Stimulated activated naive B cell treated with anti-CD40 and anti-IgM and Interleukin-4, amounts not matched to agents 10 μg/mL and 1 μg/mL and 100 μg/mL, for 72 hours (primary cell): ENCODE results near the gene MEI1.
"Not testable (repeated sequence)": the region's sequence is repeated elsewhere in the genome, so short reads cannot be mapped to it uniquely, and the experiment has no call there.

Experiments used
- ATAC-seq, 2 donors: fragments of 150-1000 bp; cut with Tn5 transposase; replicated peaks; 2 replicates each; pipeline ENCODE4 v1.10.0; 2021; ENCODE audit warnings: moderate library complexity in 1 of 2
- DNase-seq: peaks from one replicate; pipeline ENCODE4 v3.0.0; 2021
- H3K27ac Mint-ChIP-seq: one replicate; pipeline ENCODE4 v1.8.0; 2022; ENCODE audit warnings: mild to moderate bottlenecking, mixed read lengths
- H3K27me3 Mint-ChIP-seq, 2 donors: one replicate each; pipeline ENCODE4 v1.8.0; 2022; ENCODE audit warnings: mixed read lengths in 2 of 2
- H3K36me3 Mint-ChIP-seq, 2 donors: one replicate each; pipeline ENCODE4 v1.8.0; 2022; ENCODE audit warnings: mixed read lengths in 2 of 2, mild to moderate bottlenecking in 1 of 2
- H3K4me1 Mint-ChIP-seq, 2 donors: one replicate each; pipeline ENCODE4 v1.8.0; 2022; ENCODE audit warnings: mixed read lengths in 2 of 2, mild to moderate bottlenecking in 1 of 2
- H3K4me3 Mint-ChIP-seq, 2 donors: one replicate each; pipeline ENCODE4 v1.8.0; 2022; ENCODE audit warnings: mild to moderate bottlenecking in 2 of 2, mixed read lengths in 2 of 2, moderate library complexity in 1 of 2
- H3K9me3 Mint-ChIP-seq, 2 donors: one replicate each; pipeline ENCODE4 v1.8.0; 2022; ENCODE audit warnings: mixed read lengths in 2 of 2, mild to moderate bottlenecking in 1 of 2

Gene MEI1

GRCh38 chr22:41668971-41669911 lies 30.1 kb upstream of the MEI1 start:
- no peak for ATAC-seq
- Mint-ChIP-seq H3K27me3 (no peaks in the 10 kb centered on the region), H3K27ac (no peak overlapping the region), H3K36me3 (peaks cover 16 to 43% of the 10 kb centered on the region in 2 donors), H3K4me1 (peaks cover 4 to 10% of the 10 kb centered on the region in 2 donors), H3K9me3 (no peaks in the 10 kb centered on the region), H3K4me3 (no peak overlapping the region)
- no peak for DNase-seq

- not testable (repeated sequence) for ATAC-seq, DNase-seq, H3K4me3 Mint-ChIP-seq, H3K27me3 Mint-ChIP-seq, H3K9me3 Mint-ChIP-seq
- Mint-ChIP-seq H3K4me1 (peaks cover 6 to 17% of the 10 kb centered on the region in 2 donors), H3K27ac (peak overlapping the region; percentile 9), H3K36me3 (peaks cover 27 to 53% of the 10 kb centered on the region in 2 donors)
These were observed 27.2 kb upstream of the MEI1 start for GRCh38 chr22:41672096-41672495.

DNA sequence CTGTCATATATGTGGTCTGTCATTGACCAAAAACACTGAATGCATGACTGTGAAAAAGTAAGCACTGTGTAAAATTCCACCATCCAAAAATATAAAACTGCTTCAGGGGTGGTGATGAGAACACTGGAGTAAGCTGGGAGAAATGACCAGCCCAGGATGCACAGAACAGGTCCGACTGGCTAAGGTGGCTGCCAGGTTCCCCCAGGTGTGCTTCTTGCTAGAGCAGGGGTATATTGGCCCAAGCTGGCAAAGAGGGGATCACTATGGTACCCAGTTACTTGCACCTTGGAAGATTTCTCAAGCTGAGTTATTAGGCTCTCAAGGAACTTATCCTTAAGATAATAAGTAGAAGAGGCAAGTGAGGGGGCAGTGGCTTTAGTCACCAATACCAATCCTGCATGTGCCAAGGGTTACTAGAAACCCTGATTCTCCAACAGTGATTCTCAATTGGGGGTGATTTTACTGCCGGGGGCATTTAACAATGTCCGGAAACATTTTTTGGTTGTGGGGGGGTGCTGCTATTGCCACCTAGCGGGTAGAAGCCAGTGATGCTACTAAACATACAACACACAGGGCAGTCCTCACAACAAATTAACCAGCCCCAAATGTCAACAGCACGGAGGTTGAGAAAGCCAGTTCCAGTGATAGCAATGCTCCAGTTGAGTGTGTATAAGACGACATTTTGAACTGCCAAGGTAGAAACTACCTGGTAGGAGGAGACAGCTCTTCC lies 26.4 kb upstream of the MEI1 start:
- Mint-ChIP-seq H3K4me1 (peaks cover 9 to 21% of the 10 kb centered on the region in 2 donors), H3K36me3 (peaks cover 27 to 58% of the 10 kb centered on the region in 2 donors), H3K4me3 (no peak overlapping the region), H3K9me3 (no peaks in the 10 kb centered on the region), H3K27ac (peak overlapping the region; percentile 9), H3K27me3 (no peaks in the 10 kb centered on the region)
- no peak for DNase-seq
- no peak for ATAC-seq

DNA sequence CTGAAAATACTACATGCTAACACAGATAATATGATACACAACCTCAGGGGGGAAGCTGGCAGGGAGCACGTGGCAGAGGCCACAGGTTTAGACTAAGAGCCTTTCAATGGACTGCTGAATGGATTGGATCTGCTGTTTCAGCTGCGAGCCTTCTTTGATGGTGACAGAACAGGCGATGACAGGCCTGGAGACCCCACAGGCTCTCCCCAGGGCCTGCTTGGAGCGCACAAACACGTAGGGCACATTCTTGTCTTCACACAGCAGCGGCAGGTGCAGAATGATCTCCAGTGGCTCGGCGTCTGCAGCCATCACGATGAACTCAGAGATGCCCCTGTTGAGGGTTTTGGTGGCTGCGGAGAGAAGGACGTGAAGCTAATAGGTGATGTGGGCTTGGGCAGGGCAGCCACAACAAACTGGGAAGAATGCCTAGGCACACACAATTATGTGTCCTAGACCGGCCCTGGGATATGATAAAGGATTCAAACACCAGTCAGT lies 24.4 kb upstream of the MEI1 start:
- peak overlapping the region; percentile 3 for H3K27ac Mint-ChIP-seq
- H3K4me1 Mint-ChIP-seq = peaks cover 9 to 22% of the 10 kb centered on the region in 2 donors
- H3K27me3 Mint-ChIP-seq = no peaks in the 10 kb centered on the region
- H3K4me3 Mint-ChIP-seq = no peak overlapping the region
- ATAC-seq (no peak), DNase-seq (no peak)
- H3K9me3 Mint-ChIP-seq = no peaks in the 10 kb centered on the region
- H3K36me3 Mint-ChIP-seq = peaks cover 30 to 56% of the 10 kb centered on the region in 2 donors

- H3K27me3 Mint-ChIP-seq = no peaks in the 10 kb centered on the region
- no peaks in the 10 kb centered on the region for H3K9me3 Mint-ChIP-seq
- ATAC-seq (no peak), DNase-seq (no peak)
- peaks cover 11 to 35% of the 10 kb centered on the region in 2 donors for H3K4me1 Mint-ChIP-seq
- no peak overlapping the region for H3K27ac Mint-ChIP-seq
- peaks cover 30 to 63% of the 10 kb centered on the region in 2 donors for H3K36me3 Mint-ChIP-seq
- no peak overlapping the region for H3K4me3 Mint-ChIP-seq
These were observed 23.2 kb upstream of the MEI1 start for GRCh38 chr22:41676134-41676533.

DNA sequence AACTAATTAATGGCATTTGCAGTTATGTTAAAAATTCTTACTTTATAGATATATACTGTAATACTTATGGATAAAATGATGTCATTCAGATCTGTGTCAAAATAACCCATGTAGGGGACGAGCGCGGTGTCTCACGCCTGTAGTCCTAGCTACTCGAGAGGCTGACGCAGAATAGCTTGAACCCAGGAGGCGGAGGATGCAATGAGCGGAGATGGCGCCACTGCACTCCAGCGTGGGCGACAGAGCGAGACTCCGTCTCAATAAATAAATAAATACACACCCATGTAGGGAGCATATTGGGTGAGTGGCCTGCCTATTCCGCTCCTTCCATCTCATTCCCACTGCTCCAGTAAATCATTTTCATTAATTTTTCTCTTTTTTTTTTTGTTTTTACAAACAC lies 17.7 kb upstream of the MEI1 start:
- H3K4me1 Mint-ChIP-seq = peaks cover 10 to 32% of the 10 kb centered on the region in 2 donors
- H3K4me3 Mint-ChIP-seq = peak overlapping the region; percentile 73 to 97
- H3K9me3 Mint-ChIP-seq = no peaks in the 10 kb centered on the region
- H3K27me3 Mint-ChIP-seq = no peaks in the 10 kb centered on the region
- peak overlapping the region; percentile 86 for H3K27ac Mint-ChIP-seq
- ATAC-seq = peak; percentile 13 to 26
- peaks cover 18 to 41% of the 10 kb centered on the region in 2 donors for H3K36me3 Mint-ChIP-seq
- DNase-seq = no peak

DNA sequence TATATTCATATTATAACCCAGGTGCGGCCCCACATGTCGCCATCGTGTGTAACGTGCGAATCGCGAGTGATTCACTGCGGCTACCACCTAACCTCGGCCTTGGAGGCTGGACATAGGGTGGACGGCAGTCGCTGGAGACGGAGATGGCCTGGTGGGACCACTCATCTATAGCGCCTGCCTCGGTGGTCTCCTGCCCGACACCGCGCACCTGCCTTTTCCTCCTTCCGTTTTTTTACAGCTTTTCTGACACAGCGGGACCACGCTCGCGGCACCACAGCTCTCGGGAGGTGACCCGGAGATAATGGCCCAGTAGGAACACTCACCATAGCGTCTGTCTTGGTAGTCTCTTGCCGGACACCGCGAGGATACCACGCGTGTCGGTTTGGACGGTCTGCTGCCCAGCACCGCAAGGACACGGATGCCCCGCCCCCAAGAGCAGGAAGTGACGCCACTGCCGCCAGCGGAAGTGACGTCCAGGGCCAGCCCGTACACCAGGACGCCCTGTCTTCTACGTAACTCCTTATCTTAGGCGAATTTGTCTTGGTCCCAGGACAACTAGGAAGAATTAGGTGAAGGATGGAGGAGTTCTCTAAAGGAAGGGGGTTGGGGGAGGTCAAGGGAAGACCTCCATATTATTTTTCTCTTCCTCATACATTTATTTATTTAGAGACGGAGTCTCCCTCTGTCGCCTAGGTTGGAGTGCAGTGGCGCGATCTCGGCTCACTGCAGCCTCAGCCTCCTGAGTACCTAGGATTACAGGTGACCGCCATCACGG lies 17.1 kb upstream of the MEI1 start:
- ATAC-seq (peak; percentile 98 to 99), DNase-seq (peak; percentile 85)
- H3K4me1 Mint-ChIP-seq = peaks cover 8 to 33% of the 10 kb centered on the region in 2 donors
- peaks cover 15 to 38% of the 10 kb centered on the region in 2 donors for H3K36me3 Mint-ChIP-seq
- H3K27ac Mint-ChIP-seq = peak overlapping the region; percentile 97
- H3K4me3 Mint-ChIP-seq = peak overlapping the region; percentile 93 to 97
- H3K27me3 Mint-ChIP-seq = no peaks in the 10 kb centered on the region
- no peaks in the 10 kb centered on the region for H3K9me3 Mint-ChIP-seq

DNA sequence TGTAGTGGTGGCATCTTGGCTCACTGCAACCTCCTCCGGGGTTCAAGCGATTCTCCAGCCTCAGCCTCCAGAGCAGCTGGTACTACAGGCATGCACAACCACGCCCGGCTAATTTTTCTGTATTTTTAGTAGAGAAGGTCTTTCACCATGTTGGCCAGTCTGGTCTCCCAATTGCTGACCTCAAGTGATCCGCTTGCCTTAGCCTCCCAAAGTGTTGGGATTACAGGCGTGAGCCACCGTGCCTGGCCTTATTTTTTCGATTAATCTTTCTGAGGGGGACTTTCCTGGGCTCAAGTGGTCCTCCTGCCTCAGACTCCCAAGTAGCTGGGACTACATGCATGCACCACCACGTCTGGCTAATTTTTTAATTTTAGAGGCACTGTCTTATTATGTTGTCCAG lies 16.3 kb upstream of the MEI1 start:
- ATAC-seq (no peak), DNase-seq (no peak)
- H3K4me1 Mint-ChIP-seq = peaks cover 8 to 36% of the 10 kb centered on the region in 2 donors
- peak overlapping the region; percentile 93 to 97 for H3K4me3 Mint-ChIP-seq
- peaks cover 14 to 35% of the 10 kb centered on the region in 2 donors for H3K36me3 Mint-ChIP-seq
- peak overlapping the region; percentile 97 for H3K27ac Mint-ChIP-seq
- H3K9me3 Mint-ChIP-seq = no peaks in the 10 kb centered on the region
- H3K27me3 Mint-ChIP-seq = no peaks in the 10 kb centered on the region

DNA sequence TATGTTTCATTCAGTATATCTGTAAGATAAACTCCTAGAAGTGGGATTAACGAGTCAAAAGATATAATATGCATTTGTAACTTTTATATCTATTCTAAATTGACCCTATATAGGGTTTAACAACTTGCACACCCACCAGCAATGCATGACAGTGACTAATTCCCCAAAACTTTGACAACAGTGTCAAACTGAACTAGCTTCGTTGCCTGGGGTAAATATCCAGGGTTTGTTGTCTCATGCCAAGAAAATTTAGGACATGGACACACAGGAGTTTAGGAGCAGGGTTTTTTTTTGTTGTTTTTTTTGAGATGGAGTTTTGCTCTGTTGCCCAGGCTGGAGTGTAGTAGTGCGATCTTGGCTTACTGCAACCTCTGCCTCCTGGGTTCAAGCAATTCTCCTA lies 15.7 kb upstream of the MEI1 start:
- ATAC-seq = no peak
- H3K4me1 Mint-ChIP-seq = peaks cover 8 to 37% of the 10 kb centered on the region in 2 donors
- H3K27me3 Mint-ChIP-seq = no peaks in the 10 kb centered on the region
- no peaks in the 10 kb centered on the region for H3K9me3 Mint-ChIP-seq
- H3K4me3 Mint-ChIP-seq = no peak overlapping the region
- no peak overlapping the region for H3K27ac Mint-ChIP-seq
- peaks cover 9 to 34% of the 10 kb centered on the region in 2 donors for H3K36me3 Mint-ChIP-seq
- DNase-seq = no peak

GRCh38 chr22:41684194-41684593 lies 15.1 kb upstream of the MEI1 start:
- Mint-ChIP-seq H3K27me3 (no peaks in the 10 kb centered on the region), H3K4me1 (peaks cover 10 to 37% of the 10 kb centered on the region in 2 donors), H3K9me3 (no peaks in the 10 kb centered on the region), H3K36me3 (peaks cover 9 to 36% of the 10 kb centered on the region in 2 donors), H3K27ac (no peak overlapping the region), H3K4me3 (no peak overlapping the region)
- DNase-seq (no peak), ATAC-seq (no peak)

GRCh38 chr22:41686890-41687289 lies 12.4 kb upstream of the MEI1 start:
- Mint-ChIP-seq H3K27ac (peak overlapping the region; percentile 51), H3K4me3 (peak overlapping the region; percentile 89 to 96), H3K4me1 (peaks cover 15 to 23% of the 10 kb centered on the region in 2 donors), H3K36me3 (peaks cover 9 to 29% of the 10 kb centered on the region in 2 donors)
- not testable (repeated sequence) for ATAC-seq, H3K27me3 Mint-ChIP-seq, H3K9me3 Mint-ChIP-seq, DNase-seq

- no peaks in the 10 kb centered on the region for H3K9me3 Mint-ChIP-seq
- DNase-seq = no peak
These were observed 11.4 kb upstream of the MEI1 start for GRCh38 chr22:41687901-41688364.

GRCh38 chr22:41688365-41689211 lies 10.7 kb upstream of the MEI1 start, which contains the start of gene SNU13:
Gene SNU13, minus strand, starts transcription at chr22:41688867. Its CDS starts 71 bp downstream, at chr22:41688796.
- H3K27me3 Mint-ChIP-seq = no peaks in the 10 kb centered on the region
- H3K4me1 Mint-ChIP-seq = peaks cover 15 to 17% of the 10 kb centered on the region in 2 donors
- no peaks in the 10 kb centered on the region for H3K9me3 Mint-ChIP-seq
- peak within 1 kb of the TSS; percentile 99 for H3K27ac Mint-ChIP-seq
- peak within 1 kb of the TSS; percentile 89 to 96 for H3K4me3 Mint-ChIP-seq
- H3K36me3 Mint-ChIP-seq = peaks cover 6 to 24% of the 10 kb centered on the region in 2 donors
- ATAC-seq (peak; percentile 94 to 95), DNase-seq (peak; percentile 88)

More at GRCh38 chr22:41687901-41688364, 11.4 kb upstream of the MEI1 start:
- Mint-ChIP-seq H3K27ac (peak overlapping the region; percentile 99), H3K36me3 (peaks cover 6 to 24% of the 10 kb centered on the region in 2 donors), H3K27me3 (no peaks in the 10 kb centered on the region), H3K4me1 (peaks cover 15 to 19% of the 10 kb centered on the region in 2 donors), H3K4me3 (peak overlapping the region; percentile 89 to 96)
- ATAC-seq = peak; percentile 40 to 45
